GM21723 (cell line): ENCODE measurements around the gene ACOX1.
"Not testable (repeated sequence)": the region's sequence is repeated elsewhere in the genome, so short reads cannot be mapped to it uniquely, and the experiment has no call there.

Experiments used
- ATAC-seq: cut with Tn5 transposase; IDR thresholded peaks from one replicate; pipeline ENCODE4 v1.9.1; 2021; ENCODE audit warnings: mild to moderate bottlenecking, moderate library complexity; ENCODE audit not compliant: unreplicated experiment

ACOX1 gene

GRCh38 chr17:75981019-75981615 lies 2.2 kb upstream of the ACOX1 start:
- no peak for ATAC-seq

DNA sequence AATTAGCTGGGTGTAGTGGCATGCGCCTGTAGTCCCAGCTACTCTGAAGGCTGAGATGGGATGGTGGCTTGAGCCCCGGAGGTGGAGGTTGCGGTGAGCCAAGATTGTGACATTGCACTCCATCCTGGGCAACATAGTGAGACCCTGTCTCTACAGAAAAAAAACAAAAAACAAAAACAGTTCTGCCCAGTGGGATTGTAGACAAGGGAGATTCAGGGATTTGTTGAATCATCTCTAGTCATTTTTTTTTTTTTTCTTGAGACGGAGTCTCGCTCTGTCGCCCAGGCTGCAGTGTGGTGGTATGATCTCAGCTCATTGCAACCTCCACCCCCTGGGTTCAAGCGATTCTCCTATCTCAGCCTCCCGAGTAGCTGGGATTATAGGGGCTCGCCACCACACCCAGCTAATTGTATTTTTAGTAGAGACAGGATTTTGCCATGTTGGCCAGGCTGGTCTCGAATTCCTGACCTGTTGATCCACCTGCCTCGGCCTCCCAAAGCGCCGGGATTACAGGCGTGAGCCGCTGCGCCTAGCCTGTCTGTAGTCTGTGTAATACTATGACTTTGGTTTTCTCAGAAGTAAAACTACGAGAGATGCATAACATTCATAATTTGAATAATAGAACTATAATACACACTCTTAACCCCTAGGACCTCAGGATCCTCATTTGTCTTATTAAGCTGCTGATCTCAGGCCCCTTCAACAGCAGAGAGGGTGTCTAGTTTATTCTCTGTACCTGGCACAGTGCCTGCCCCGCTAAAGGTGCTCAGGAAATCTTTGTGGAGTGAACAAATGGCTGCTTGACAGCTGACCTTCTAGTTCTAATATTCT lies 1.4 kb upstream of the ACOX1 start:
- ATAC-seq, result no peak

GRCh38 chr17:75979705-75980187 lies 780 bp upstream of the ACOX1 start:
- ATAC-seq, result peak; percentile 18

- ATAC-seq, result no peak
Measured at GRCh38 chr17:75976175-75976848, 2.7 kb downstream of the ACOX1 start.

GRCh38 chr17:75975757-75976174 lies 3.2 kb downstream of the ACOX1 start:
- no peak for ATAC-seq

DNA sequence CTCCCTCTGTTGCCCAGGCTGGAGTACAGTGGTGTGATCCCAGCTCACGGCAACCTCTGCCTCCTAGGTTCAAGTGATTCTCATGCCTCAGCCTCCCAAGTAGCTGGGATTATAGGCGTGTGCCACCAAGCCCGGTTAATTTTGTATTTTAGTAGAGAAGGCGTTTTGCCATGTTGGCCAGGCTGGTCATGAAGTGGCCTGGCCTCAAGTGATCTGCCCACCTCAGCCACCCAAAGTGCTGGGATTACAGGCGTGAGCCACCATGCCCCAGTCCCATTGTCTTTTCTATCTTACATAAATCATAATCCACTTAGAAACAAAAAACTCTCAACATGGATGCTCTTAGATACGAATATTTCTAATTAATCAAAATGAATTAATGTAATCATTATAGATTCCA lies 3.8 kb downstream of the ACOX1 start:
- ATAC-seq, result not testable (repeated sequence)

DNA sequence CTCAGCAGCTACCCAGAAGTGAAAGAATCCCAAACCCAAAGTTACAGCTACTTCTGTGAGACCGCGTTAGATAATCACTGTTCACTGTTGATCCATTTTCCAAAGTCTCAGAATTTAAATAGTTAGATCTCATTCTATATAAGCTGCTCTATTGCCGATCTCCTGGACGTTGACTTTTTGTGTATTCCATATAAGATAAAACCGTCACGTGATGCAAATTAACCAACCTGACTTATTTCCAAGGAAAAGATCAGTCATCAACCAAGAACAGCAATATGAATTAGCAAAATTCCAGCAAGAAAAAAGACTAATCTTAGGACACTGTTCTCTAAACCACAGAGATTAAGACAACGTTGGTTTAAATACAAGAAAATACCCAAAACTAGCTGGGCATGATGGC lies 8.3 kb downstream of the ACOX1 start:
- no peak for ATAC-seq

GRCh38 chr17:75970011-75970523 lies 8.9 kb downstream of the ACOX1 start:
- ATAC-seq, result no peak

DNA sequence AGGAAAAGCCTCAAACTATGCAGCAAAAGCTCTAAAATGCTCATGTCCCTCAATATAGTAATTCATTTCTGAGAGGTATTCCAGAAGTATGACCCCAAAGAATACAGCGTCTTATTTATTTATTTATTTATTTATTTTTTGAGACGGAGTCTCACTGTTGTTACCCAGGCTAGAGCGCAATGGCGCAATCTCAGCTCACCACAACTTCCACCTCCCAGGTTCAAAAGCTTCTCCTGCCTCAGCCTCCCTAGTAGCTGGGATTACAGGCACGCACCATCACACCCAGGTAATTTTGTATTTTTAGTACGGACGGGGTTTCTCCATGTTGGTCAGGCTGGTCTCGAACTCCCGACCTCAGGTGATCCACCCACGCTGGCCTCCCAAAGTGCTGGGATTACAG lies 9.9 kb downstream of the ACOX1 start:
- not testable (repeated sequence) for ATAC-seq

DNA sequence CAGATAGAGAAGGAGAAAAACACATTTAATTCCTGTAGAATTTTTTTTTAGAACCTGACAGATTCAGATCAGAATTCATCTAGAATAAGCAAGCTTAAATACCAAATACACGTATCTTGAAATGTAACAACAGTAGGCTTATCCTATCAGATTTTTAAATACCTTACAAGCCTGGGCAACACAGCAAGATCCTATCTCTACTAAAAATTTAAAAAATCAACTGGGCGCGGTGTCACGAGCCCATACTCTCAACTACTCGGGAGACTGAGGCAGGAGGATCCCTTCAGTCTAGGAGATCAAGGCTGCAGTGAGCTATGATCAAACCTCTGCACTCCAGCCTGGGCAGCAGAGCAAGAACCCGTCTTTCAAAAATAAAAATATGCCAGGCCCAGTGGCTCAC lies 13.5 kb downstream of the ACOX1 start:
- no peak for ATAC-seq

DNA sequence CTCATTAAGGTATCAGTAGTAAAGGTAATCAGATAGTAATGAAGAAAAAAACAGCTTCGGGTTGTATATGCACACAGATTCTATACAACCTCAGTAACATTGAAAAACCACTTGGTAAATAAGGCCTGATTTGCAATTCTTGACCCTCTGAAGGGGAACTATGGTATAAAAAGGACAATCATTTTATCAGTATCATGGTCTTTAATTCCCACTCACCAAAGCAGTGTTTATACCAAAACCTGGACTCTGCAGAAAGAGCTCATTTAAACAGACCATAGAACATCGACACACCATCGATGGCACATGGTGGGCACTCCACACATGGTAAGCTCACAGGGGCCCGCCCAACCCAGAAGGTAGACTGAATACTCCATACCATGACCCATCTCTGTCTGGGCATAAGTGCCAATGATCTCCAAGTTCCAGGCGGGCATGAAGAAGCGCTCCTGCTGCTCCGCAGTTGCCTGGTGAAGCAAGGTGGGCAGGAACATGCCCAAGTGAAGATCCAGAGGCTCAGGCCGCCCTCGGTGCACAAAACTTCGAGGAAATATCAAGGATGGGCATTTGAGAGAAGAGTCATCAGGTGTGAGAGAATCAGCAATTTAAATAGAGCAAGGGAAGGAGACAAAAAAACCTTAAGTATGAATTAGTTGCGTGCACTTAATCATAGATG lies 19.0 kb downstream of the ACOX1 start:
- ATAC-seq, result no peak

GRCh38 chr17:75959051-75959838 lies 19.7 kb downstream of the ACOX1 start:
- ATAC-seq, result no peak

DNA sequence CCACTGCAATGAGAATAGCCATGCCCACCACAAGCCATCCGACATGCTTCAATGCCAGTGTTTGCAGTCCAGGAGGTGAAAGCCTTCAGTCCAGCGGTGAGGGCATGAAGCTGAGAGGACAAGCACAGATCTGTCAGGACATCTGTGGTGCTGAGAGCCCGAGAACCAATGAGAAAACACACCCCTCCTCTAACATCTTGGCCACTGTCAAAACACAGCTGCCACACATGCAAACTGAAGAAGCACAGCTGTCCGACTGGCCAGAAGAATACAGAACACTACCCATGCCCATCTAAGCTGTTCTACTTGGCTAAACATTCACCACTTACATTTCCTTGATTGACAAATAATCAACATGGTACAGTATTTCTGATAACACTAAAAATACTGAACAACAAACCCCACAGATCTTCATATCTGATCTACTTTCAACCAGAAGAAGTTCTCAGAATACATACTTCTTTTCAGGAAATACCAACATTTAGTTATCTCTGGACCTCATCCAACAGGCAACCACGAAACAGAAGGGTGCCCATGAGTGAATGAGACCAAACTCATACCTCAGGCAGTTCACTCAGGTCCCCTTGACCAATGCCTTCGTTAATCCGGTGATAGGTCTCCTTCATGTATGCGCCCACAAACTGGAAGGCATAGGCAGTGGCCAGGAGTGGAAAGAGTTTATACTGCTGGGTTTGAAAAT lies 28.0 kb downstream of the ACOX1 start:
- no peak for ATAC-seq

GRCh38 chr17:75950421-75950820 lies 28.5 kb downstream of the ACOX1 start:
- no peak for ATAC-seq

GRCh38 chr17:75945211-75945610 lies 33.8 kb downstream of the ACOX1 start:
- ATAC-seq, result no peak

DNA sequence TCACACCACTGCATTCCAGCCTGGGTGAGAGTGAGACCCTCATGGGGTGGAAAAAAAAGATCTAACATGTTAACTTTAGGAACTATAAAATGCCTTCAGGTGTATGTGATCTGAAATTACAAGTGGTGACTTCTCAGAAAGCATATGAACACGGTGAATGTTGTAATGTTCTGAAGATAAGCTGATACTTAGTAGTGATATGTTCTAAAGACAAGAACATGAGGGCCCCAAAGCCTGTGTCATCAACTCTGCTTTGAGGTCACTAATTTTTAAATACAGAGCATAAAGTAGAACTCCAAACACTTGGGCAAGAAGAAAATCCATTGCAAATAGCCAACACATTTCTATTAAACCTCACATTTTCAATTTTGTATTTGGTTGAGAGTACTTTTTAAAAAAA lies 35.5 kb downstream of the ACOX1 start:
- no peak for ATAC-seq

GRCh38 chr17:75942473-75942872 lies 36.5 kb downstream of the ACOX1 start:
- ATAC-seq, result no peak

DNA sequence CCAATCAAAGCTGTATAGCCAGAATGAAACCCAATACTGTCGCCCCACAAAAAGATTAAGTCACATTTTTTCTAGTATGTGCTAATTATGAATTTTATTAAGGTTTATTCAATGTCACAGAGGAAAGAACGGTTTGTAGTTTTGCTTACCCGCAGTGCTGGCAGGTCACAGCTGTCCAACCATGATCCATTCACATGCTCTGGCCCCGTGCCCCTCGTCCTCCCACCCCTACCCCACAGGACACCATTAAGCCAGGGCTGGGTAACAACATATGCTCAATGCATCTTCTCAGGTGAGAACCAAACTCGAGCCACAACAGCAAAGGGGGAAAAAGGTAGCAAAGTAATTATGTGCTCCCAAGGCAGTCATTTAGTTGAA lies 37.5 kb downstream of the ACOX1 start:
- ATAC-seq, result no peak

- ATAC-seq, result peak; percentile 94
Measured at GRCh38 chr17:75940727-75941441, 38.1 kb downstream of the ACOX1 start, which contains the start of gene FBF1. Gene FBF1, minus strand, starts transcription at chr17:75941042. Its CDS starts 2,893 bp downstream, at chr17:75938149.
